AG09319 (cell line): ENCODE measurements around the gene GATB.

Experiments
- DNase-seq: peaks from one replicate; pipeline ENCODE4 v3.0.0-alpha.2; 2010; ENCODE audit warnings: low read depth; ENCODE audit errors: extremely low read depth
- CTCF ChIP-seq: IDR thresholded peaks from 2 replicates; pipeline ENCODE4 v1.5.1; 2011; ENCODE audit warnings: low read depth, mild to moderate bottlenecking, inconsistent platforms, low read length, moderate library complexity

GATB gene

GRCh38 chr4:151804821-151805220 is 44.0 kb upstream of the GATB start:
- TF ChIP-seq CTCF, result no peak

DNA sequence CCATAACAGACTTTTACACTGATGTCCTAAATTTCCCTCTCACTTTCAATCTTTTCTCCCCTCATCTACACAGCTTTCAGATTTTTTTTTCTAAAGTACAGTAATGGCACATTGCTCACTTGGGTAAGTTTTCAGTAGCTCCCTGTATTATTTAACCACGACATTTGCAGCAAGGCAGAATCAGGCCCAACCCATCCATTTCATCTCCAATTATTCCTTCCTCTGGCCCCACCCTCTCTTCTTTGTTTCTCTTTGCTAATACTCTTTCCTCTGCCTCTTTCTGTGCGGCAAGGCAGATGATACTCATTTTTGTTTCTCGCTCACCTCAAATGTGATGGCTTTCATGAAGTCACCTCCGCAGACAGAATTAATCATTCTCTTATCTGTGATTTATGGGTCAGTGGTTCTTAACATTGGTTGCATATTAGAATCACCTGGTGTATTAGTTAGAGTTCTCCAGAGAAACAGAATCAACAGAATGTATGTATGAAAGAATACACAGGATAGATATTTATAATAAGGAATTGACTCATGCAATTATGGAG is 43.4 kb upstream of the GATB start:
- TF ChIP-seq CTCF, result no peak
- DNase-seq, result no peak

More at GRCh38 chr4:151804821-151805220, 44.0 kb upstream of the GATB start:
- no peak for DNase-seq

DNA sequence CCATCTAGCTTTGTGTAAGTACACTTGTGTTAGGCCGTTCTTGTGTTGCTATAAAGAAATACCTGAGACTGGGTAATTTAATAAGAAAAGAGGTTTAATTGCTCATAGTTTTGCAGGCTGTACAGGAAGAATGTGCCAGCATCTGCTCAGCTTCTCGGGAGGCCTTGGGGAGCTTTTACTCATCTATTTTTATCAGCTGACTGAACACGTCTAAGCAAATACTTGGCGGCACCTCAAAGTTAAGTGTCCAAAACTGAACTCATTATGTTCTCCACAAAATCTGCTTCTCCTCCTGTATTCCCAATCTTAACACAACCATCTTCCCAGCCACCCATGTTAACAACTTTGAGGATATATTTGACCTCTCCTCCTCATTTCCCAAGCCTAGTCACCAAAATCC is 42.4 kb upstream of the GATB start:
- DNase-seq, result no peak
- no peak for TF ChIP-seq CTCF

DNA sequence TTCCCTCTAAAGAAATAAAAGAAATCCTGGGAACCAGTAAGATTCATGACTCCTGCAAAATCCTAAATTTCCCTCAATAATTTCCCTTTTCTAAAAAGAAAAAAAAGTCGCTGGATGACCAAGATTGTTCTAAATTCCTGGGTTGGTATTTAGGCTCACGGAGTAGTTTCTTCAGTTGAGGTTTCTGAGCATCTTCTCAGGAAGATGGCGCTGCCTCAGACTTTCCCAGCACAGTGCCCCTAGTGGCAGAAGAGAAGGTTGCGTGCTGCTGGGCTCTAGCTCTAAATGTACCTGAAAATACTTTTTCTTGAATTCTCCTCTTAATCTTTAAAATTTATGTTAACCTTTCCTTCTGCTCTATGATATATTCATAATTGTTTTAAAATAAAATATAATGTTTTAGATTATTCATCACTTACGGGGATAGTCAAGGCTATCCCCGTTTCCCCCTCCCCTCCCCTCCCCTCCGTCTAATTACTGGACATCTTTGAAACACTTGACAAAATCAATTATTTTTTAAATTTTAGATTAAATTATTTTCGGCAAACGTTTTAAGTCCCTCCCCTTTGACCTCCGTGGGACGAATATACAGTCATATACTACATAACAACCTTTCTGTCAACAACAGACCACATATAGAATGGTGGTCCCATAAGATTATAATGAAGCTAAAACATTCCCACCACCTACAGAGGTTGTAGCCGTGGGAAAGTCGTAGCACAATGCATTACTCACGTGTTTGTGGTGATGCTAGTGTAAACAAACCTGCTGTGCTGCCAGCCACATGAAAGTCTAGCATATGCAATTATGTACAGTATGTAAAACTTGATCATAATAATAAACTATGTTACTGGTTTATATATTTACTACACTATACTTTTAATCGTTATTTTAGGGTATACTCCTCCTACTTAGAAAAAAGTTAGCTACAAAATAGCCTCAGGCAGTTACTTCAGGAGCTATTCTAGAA is 41.0 kb upstream of the GATB start:
- DNase-seq, result peak; percentile 2
- TF ChIP-seq CTCF, result peak; percentile 85

GRCh38 chr4:151799417-151800012 is 38.7 kb upstream of the GATB start:
- no peak for DNase-seq
- TF ChIP-seq CTCF, result no peak

DNA sequence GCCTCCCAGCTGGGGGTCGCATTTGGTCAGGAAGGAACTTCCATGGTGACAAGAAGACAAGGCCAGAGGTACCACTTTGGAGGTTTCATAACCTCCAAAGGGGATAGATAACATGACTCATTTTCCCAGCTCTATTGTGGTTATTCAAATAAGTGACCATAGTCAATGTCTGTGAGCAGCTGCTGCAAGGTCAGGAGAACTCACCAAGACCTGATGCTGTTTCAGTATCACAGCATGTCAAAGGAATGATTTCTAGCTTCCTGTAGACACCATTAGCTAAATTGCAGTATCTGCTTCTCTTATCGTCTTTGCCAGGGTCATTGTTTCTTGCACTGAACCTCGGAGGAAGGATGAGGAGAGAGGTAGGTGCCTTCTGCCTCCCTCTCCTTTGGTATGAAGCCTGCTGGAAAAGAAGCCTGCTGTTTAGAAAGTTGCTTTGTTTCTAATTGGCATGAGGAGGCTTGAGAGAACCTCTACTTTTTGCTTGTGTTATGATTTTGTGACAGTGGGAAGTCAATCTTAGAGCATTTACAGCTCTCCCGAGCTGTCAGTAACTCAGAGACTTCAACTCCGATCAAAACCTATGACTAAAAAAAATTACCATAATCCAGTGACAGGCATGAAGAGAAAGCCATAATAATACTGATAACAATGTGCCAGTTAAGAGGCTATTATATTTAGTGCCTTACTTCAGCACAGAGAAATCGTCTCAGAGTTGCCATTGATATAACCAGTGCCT is 38.0 kb upstream of the GATB start:
- no peak for TF ChIP-seq CTCF
- no peak for DNase-seq
